NCI-H1092 treated with DMSO at 0.1 percent for 48 hours (cell line): ENCODE data around the gene UNC5C.

Experiments used
- DNase-seq: peaks from one replicate; lab custom pipeline; 2025; lab: John Stamatoyannopoulos, UW

The UNC5C gene

DNA sequence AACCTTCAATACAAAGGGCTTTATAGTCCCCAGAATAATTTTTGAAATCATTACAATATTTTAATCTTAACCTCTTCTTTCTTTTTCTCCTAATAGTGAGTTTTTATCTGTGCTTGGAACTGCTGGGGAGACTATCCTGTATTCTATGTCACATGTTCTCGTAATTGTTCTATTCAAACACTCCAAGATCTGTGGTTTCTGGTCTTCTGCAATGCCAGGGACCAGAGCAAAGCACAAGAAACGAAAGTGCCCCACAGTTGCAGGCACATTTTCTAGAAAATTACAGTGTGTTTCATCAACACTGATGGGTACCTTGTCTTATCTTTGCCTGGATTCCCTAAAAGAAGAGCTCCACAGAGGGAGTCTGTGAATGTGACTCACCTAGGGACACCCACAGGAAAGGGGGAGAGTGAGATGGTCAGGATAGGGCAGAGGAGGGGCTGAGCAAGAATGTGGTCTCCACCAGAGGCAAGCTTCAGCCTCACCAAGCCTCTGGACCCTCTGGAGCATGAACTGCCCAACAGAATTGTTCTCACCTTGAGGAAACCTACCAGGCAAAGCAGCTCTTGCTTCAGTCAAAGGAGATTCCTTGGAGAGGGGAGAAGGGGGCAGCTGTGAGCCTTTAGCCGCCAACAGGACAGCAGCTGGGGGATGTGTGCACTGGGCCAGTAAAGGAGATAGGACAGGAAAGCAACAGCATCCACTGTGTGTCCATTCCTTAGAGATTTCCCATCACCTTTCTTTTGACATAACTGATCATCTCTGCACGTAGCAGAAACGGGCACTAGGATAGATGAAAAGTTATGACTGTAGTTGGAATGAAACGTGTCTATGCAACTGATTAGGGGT lies 25.9 kb downstream of the UNC5C start:
- DNase-seq: no peak

DNA sequence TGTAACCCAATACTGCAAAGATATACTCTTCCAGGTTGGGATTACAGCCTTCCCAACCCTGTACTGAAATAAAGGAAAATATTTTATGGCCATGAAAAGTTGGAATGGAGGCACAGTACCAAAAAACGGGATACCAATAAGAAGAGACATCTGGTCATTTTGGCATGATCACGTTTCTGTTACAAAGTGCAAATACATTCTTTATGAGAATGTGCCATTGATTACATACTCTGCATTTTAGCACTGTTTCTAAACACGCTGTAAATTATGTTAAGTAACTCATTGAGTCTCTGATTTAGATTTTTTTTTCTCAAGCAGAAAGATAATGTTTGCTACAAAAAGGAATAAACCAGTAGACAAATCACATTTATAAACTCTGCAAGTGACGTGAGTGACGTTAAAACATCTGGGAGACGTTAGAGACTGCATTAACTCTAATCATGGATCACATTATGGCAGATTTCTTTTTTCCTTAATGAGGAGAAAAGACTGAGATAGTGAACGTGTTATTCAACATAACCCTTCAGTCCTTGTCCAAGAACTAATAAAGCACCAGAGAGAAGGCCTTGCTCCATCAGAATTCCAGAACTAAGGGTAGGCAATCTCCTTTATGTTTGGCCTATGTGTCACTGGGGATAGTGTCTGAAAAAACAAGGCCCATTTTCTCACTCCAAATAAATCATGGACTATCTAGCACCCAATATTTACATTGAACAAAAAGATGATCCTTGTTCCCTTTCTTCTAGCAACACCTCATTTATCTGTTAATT lies 31.0 kb downstream of the UNC5C start:
- DNase-seq: no peak

DNA sequence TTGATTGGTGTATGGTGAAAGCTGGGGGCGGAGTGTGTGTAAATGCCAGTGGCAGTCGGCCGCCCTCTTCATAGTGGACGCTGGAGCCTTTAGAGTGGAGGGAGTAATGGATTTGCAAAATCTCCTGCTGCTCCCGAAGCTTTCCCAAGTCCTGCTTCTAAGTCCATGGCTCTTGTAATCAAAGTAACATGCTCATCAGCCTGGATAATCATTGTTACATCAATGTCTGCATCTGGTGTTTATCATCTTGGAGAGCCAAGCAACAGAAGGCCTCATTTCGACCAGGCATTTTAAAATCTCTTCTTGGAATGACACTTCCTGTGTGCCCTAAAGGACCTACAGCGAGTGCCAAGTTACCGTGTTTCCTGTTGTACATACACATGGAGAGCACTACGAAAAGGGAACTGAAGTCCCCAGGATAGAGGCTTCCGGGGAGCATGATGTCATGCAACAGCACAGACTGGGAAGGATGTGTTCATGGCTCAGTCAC lies 32.2 kb downstream of the UNC5C start:
- DNase-seq: no peak

- DNase-seq: no peak
Observed at GRCh38 chr4:95515589-95515988, 33.2 kb downstream of the UNC5C start.

GRCh38 chr4:95513022-95513421 lies 35.8 kb downstream of the UNC5C start:
- DNase-seq: no peak

DNA sequence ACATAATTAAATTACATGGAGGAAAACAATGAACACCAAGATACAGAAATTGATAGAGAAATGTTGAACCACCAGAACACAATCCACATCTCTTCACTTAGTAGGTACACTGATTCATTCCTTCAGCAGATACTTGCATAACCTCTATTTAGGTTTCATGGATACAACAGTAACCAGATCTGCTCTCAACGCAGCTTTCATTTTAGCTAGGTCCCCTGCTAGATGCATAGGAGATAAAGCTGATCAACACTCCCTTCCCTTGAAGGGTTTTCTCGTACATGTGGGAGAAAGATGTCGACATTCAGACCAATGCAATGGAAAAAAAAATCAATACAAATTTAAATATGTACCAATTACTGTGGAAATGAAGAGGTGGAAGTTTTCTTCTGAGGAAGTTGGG lies 37.3 kb downstream of the UNC5C start:
- DNase-seq: no peak

DNA sequence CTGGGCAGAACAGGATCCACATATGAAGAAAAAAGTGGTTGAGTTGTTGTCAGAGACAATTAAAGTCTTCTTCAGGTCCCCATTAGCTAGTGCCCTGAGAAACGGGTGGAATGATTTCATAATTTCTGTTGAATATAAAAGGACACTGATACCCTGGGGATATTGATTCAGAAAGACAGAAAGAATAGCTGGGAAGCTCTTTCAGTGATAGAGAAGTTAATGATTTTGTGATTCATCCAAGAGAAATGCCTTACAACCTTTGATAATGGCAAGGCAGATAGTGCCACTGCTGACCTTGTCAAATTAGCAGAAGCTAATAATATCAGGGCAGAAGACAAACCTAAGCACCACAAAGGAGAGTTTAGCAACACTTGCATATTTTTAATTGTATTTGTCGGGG lies 37.9 kb downstream of the UNC5C start:
- DNase-seq: no peak

GRCh38 chr4:95510145-95510544 lies 38.6 kb downstream of the UNC5C start:
- peak; percentile 19 for DNase-seq

GRCh38 chr4:95508421-95508820 lies 40.4 kb downstream of the UNC5C start:
- no peak for DNase-seq

GRCh38 chr4:95507561-95507960 lies 41.2 kb downstream of the UNC5C start:
- no peak for DNase-seq

GRCh38 chr4:95507147-95507546 lies 41.6 kb downstream of the UNC5C start:
- DNase-seq: no peak

DNA sequence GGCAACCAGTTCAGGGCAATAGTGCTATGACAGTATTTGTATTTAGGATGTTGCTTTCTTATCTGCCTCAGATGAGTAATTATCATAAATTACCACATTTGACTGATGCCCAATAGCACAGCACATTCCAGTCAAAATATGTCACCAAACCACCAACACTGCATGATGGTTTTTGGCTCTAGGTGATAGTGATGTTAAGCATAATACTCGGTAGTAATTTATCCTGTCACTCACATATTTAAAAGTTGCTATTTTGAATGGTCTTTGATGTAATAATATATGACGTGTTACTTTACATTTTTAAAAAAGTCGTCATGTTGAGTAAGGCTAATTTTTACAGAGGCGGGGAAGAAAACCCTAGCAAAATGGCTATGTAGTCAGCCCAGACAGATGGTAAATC lies 42.5 kb downstream of the UNC5C start:
- no peak for DNase-seq

DNA sequence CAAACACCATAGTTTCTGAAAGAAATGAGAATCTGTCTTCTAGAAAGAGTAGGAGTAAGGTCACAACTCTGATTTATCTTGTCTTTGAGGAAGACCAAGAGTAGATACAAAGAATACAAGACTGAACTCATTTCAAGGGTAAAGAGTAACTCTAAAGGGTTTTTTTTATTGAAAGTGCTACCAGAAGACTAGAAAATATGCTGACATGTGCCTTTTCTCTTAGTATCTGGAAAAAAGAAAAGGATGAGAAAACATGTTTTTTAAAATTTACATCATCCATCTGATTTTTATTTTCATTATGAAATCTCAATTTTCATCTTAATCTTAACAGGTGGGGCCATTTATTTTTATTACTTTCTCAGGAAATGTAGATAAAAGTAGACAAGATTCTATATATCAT lies 43.0 kb downstream of the UNC5C start:
- no peak for DNase-seq

DNA sequence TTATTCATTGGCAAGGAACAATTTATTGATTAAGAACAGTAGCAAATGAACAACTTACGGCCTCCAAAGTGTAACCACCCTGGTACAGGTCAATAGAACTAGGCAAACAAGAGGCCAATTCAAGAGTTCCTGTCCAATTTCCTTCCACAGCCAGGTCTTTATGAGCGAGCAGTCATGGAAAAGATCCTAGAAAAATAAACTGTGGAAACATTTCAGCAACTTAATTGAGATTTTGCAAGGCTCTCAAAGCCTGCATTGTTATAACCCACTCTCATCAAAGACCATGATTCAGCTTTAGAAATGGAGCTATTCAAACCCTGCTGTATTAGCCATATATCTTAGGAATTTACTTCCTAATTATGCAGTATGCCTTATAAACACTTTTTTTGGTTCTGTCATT lies 43.6 kb downstream of the UNC5C start:
- DNase-seq: no peak

GRCh38 chr4:95504501-95504900 lies 44.3 kb downstream of the UNC5C start:
- no peak for DNase-seq

GRCh38 chr4:95500361-95500760 lies 48.4 kb downstream of the UNC5C start:
- DNase-seq: no peak

- DNase-seq: no peak
Observed at GRCh38 chr4:95499291-95499696, 49.5 kb downstream of the UNC5C start.

GRCh38 chr4:95494186-95494585 lies 54.6 kb downstream of the UNC5C start:
- DNase-seq: no peak

GRCh38 chr4:95478679-95479078 lies 70.1 kb downstream of the UNC5C start:
- no peak for DNase-seq

DNA sequence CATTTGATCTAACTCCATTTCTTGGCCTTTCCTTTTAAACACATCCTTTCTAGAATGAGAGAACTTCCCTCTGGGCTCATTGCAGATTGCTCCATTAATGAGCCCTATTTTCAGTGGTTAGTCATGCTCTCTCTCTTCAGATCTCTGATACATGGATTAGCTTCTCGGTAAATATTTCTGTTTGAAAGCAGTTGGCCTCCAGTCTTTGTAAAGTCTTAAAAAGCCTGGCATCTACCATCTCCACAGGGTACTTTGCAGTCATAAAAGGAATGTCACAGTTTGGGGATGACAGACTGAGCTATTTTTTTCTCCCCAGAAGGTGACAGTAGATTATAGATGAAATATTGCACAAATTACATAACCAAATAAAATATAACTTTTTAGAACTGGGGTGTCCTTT lies 72.7 kb downstream of the UNC5C start:
- no peak for DNase-seq

DNA sequence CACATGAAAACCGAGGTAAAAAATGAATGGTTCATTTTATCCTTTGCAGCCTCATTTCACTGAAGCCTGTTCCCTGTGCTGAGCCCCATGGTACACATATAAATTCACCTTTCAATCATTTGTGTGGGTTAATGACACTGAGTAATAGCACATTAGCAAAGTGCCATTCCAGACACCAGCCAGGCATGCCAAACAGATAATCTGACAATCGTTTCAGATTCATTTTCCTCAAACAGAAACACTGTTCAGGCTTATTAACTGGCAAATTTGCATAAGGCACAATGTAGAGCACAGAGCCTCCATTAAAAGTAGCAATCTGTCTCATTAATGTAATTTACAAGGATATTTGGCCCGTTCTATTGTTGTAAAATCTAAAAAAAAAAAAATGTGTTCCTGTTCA lies 76.2 kb downstream of the UNC5C start:
- DNase-seq: no peak

- DNase-seq: no peak
Observed at GRCh38 chr4:95470622-95471021, 78.2 kb downstream of the UNC5C start.

- DNase-seq: no peak
Observed at GRCh38 chr4:95469617-95470016, 79.2 kb downstream of the UNC5C start.
